Peyer's patch (tissue), 4 donors: Measurements from ENCODE around the gene RAD51AP1. TPM values are rescaled to one million over a fixed set of nuclear protein-coding genes. Genes with fewer than 3 reads are reported as not detected.
"Not testable (repeated sequence)": the region's sequence is repeated elsewhere in the genome, so short reads cannot be mapped to it uniquely, and the experiment has no call there.

ENCODE experiments used
- DNase-seq, 3 donors: peaks; one replicate each; pipeline ENCODE4 v3.0.0-alpha.2; 2017 to 2019
- H3K27ac ChIP-seq, 4 donors: fragments of 200-600 bp; sonication (generic); one replicate each; pipeline ENCODE4 v1.5.1; 2016 to 2019
- H3K27me3 ChIP-seq, 2 donors: fragments of 200-600 bp; sonication (generic); one replicate each; pipeline ENCODE4 v1.5.1; 2019
- H3K36me3 ChIP-seq, 3 donors: fragments of 200-600 bp; sonication (generic); one replicate each; pipeline ENCODE4 v1.5.1; 2016 to 2019
- H3K4me1 ChIP-seq, 4 donors: fragments of 200-600 bp; sonication (generic); one replicate each; pipeline ENCODE4 v1.5.1; 2016 to 2019
- H3K4me3 ChIP-seq, 4 donors: fragments of 200-600 bp; sonication (generic); 1 replicate in 3 of 4; 2 replicates in 1 of 4; pipeline ENCODE4 v1.5.1; 2016 to 2019; ENCODE audit warnings: mild to moderate bottlenecking in 1 of 4
- H3K9me3 ChIP-seq, 4 donors: fragments of 200-600 bp; sonication (generic); one replicate each; pipeline ENCODE4 v1.5.1; 2016 to 2019; ENCODE audit warnings: mild to moderate bottlenecking in 1 of 4
- CTCF ChIP-seq, 6 experiments: fragments of 450-650 bp in 4 of 6; fragments of 200-600 bp in 2 of 6; sonication (generic) in 1 of 6; IDR thresholded peaks; one replicate each; pipeline ENCODE4 v1.5.1; 2017 to 2019; ENCODE audit warnings: antibody characterized with exemption in 6 of 6, mild to moderate bottlenecking in 3 of 6, moderate library complexity in 1 of 6
- POLR2A ChIP-seq, 2 donors: fragments of 450-650 bp; IDR thresholded peaks; one replicate each; pipeline ENCODE4 v1.5.1; 2017; ENCODE audit warnings: antibody characterized with exemption in 2 of 2, mild to moderate bottlenecking in 2 of 2, moderate library complexity in 2 of 2
- total RNA-seq, 4 donors: library from RNA; depleted of rRNA; stranded (reverse); fragments of >200 nt; gene quantifications; one replicate each; pipeline ENCODE4 v1.1.0, GENCODE V29; 2016

RAD51AP1 gene
- total RNA-seq, 4 donors from 2014 or later, result 2.3 to 35.5 (median 3.5) TPM

GRCh38 chr12:4505376-4505986 is 33.2 kb upstream of the RAD51AP1 start:
- H3K9me3 ChIP-seq, result no peaks in the 10 kb centered on the region
- TF ChIP-seq POLR2A (IDR thresholded peaks at IDR 0.05), result no peak
- TF ChIP-seq CTCF (IDR thresholded peaks at IDR 0.05), result no peak
- H3K36me3 ChIP-seq, result peaks cover 0 to 26% (median 0%) of the 10 kb centered on the region in 3 donors
- H3K4me3 ChIP-seq, result no peak overlapping the region
- no peak overlapping the region for H3K27ac ChIP-seq
- H3K27me3 ChIP-seq, result no peaks in the 10 kb centered on the region
- DNase-seq, result no peak
- H3K4me1 ChIP-seq, result no peaks in the 10 kb centered on the region

- H3K9me3 ChIP-seq, result no peaks in the 10 kb centered on the region
- no peak overlapping the region for H3K27ac ChIP-seq
- H3K4me1 ChIP-seq, result no peaks in the 10 kb centered on the region
- TF ChIP-seq POLR2A (IDR thresholded peaks at IDR 0.05) (no peak), CTCF (IDR thresholded peaks at IDR 0.05) (no peak)
- H3K4me3 ChIP-seq, result no peak overlapping the region
- no peak for DNase-seq
- H3K36me3 ChIP-seq, result peaks cover 0 to 24% (median 0%) of the 10 kb centered on the region in 3 donors
- no peaks in the 10 kb centered on the region for H3K27me3 ChIP-seq
Observed at GRCh38 chr12:4506430-4506829, 32.3 kb upstream of the RAD51AP1 start.

- Histone ChIP-seq H3K4me1 (no peaks in the 10 kb centered on the region), H3K36me3 (peaks cover 0 to 22% (median 0%) of the 10 kb centered on the region in 3 donors), H3K4me3 (no peak overlapping the region), H3K9me3 (no peaks in the 10 kb centered on the region), H3K27ac (no peak overlapping the region), H3K27me3 (no peaks in the 10 kb centered on the region)
- no peak for DNase-seq
- TF ChIP-seq CTCF (IDR thresholded peaks at IDR 0.05) (no peak), POLR2A (IDR thresholded peaks at IDR 0.05) (no peak)
Observed at GRCh38 chr12:4506870-4507269, 31.8 kb upstream of the RAD51AP1 start.

GRCh38 chr12:4508503-4508902 is 30.2 kb upstream of the RAD51AP1 start:
- H3K4me3 ChIP-seq, result not testable (repeated sequence)

GRCh38 chr12:4509269-4509668 is 29.4 kb upstream of the RAD51AP1 start:
- not testable (repeated sequence) for H3K36me3 ChIP-seq, H3K4me3 ChIP-seq, H3K9me3 ChIP-seq, DNase-seq, H3K27ac ChIP-seq, H3K27me3 ChIP-seq, H3K4me1 ChIP-seq

More at GRCh38 chr12:4508503-4508902, 30.2 kb upstream of the RAD51AP1 start:
- H3K36me3 ChIP-seq, result peaks cover 0 to 16% (median 0%) of the 10 kb centered on the region in 3 donors
- not testable (repeated sequence) for H3K9me3 ChIP-seq, H3K4me1 ChIP-seq, DNase-seq, H3K27me3 ChIP-seq, H3K27ac ChIP-seq

GRCh38 chr12:4518106-4518728 is 20.5 kb upstream of the RAD51AP1 start:
- Histone ChIP-seq H3K4me3 (no peak overlapping the region), H3K9me3 (no peaks in the 10 kb centered on the region), H3K27ac (no peak overlapping the region), H3K27me3 (no peaks in the 10 kb centered on the region), H3K36me3 (peaks cover 0 to 39% (median 0%) of the 10 kb centered on the region in 3 donors), H3K4me1 (no peaks in the 10 kb centered on the region)
- DNase-seq, result no peak
- TF ChIP-seq POLR2A (IDR thresholded peaks at IDR 0.05), result no peak
- TF ChIP-seq CTCF (IDR thresholded peaks at IDR 0.05), result no peak

GRCh38 chr12:4523443-4523842 is 15.2 kb upstream of the RAD51AP1 start:
- H3K27me3 ChIP-seq, H3K27ac ChIP-seq, DNase-seq, H3K4me1 ChIP-seq, H3K9me3 ChIP-seq, H3K4me3 ChIP-seq: not testable (repeated sequence)
- H3K36me3 ChIP-seq, result peaks cover 0 to 43% (median 0%) of the 10 kb centered on the region in 3 donors
